ENCODE results near the gene RPS16. TPM values are rescaled to one million over a fixed set of nuclear protein-coding genes. Genes with fewer than 3 reads are reported as not detected.

Gene RPS16
- total and polyA plus RNA-seq, 2 of the 8 experiments (the other 6 are each of a cell fraction or from before 2014, with no cell fraction given) = 2,433 to 7,810 TPM

GRCh38 chr19:39430675-39431593, 4.8 kb downstream of the RPS16 start (continued):
- TF ChIP-seq RAD21 (IDR thresholded peaks at IDR 0.05 in 1 of 2, conservative IDR thresholded peaks at IDR 0.05 in 1 of 2; ENCODE audit: low read depth in 2 of 2, low read length in 2 of 2) = no peak
- no peak for TF ChIP-seq SP1 (IDR thresholded peaks at IDR 0.05; ENCODE audit: low read depth, low read length)
- no peak for TF ChIP-seq SIRT6 (IDR thresholded peaks at IDR 0.05; ENCODE audit: low read length)
- no peak for TF ChIP-seq KDM1A (IDR thresholded peaks at IDR 0.05; ENCODE audit: borderline replicate concordance, low read length)
- TF ChIP-seq SP4 (IDR thresholded peaks at IDR 0.05; ENCODE audit: low read length) = no peak
- TF ChIP-seq CBX8 (IDR thresholded peaks at IDR 0.05; ENCODE audit: borderline replicate concordance, low read depth, low read length) = no peak
- TF ChIP-seq, protein P1, sequence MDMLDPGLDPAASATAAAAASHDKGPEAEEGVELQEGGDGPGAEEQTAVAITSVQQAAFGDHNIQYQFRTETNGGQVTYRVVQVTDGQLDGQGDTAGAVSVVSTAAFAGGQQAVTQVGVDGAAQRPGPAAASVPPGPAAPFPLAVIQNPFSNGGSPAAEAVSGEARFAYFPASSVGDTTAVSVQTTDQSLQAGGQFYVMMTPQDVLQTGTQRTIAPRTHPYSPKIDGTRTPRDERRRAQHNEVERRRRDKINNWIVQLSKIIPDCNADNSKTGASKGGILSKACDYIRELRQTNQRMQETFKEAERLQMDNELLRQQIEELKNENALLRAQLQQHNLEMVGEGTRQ (IDR thresholded peaks at IDR 0.05; ENCODE audit: low read length) = peak; percentile 27; the same call in 1 of the 2 replicates
- no peak for TF ChIP-seq RFX5 (IDR thresholded peaks at IDR 0.05; ENCODE audit: borderline replicate concordance, low read depth, low read length)
- no peak for TF ChIP-seq SRF (IDR thresholded peaks at IDR 0.05; ENCODE audit: low read depth, low read length)
- TF ChIP-seq, protein P2, sequence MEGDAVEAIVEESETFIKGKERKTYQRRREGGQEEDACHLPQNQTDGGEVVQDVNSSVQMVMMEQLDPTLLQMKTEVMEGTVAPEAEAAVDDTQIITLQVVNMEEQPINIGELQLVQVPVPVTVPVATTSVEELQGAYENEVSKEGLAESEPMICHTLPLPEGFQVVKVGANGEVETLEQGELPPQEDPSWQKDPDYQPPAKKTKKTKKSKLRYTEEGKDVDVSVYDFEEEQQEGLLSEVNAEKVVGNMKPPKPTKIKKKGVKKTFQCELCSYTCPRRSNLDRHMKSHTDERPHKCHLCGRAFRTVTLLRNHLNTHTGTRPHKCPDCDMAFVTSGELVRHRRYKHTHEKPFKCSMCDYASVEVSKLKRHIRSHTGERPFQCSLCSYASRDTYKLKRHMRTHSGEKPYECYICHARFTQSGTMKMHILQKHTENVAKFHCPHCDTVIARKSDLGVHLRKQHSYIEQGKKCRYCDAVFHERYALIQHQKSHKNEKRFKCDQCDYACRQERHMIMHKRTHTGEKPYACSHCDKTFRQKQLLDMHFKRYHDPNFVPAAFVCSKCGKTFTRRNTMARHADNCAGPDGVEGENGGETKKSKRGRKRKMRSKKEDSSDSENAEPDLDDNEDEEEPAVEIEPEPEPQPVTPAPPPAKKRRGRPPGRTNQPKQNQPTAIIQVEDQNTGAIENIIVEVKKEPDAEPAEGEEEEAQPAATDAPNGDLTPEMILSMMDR (IDR thresholded peaks at IDR 0.05; ENCODE audit: control extremely low read depth in 1 of 3, insufficient read depth in 1 of 3, low read depth in 1 of 3, low read length in 3 of 3) = no peak
- no peak for TF ChIP-seq SP2 (IDR thresholded peaks at IDR 0.05; ENCODE audit: low read length)
- TF ChIP-seq POLR2AphosphoS5 (IDR thresholded peaks at IDR 0.05; ENCODE audit: low read depth, low read length) = peak; percentile 71; the same call in 1 of the 2 replicates
- no peak for TF ChIP-seq ZNF274 (IDR thresholded peaks at IDR 0.05; ENCODE audit: borderline replicate concordance, extremely low read depth, low read length)
- TF ChIP-seq SIX5 (IDR thresholded peaks at IDR 0.05; ENCODE audit: low read depth, low read length) = no peak
- no peak for TF ChIP-seq YY1 (IDR thresholded peaks at IDR 0.05; ENCODE audit: low read depth, low read length)
- peak; percentile 25; the same call in 1 of the 2 replicates for TF ChIP-seq CEBPB (IDR thresholded peaks at IDR 0.05; ENCODE audit: low read depth, low read length)
- TF ChIP-seq, protein P3, sequence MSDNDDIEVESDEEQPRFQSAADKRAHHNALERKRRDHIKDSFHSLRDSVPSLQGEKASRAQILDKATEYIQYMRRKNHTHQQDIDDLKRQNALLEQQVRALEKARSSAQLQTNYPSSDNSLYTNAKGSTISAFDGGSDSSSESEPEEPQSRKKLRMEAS (IDR thresholded peaks at IDR 0.05) = peak; percentile 80
- peak; percentile 39 to 77 for TF ChIP-seq POLR2A (IDR thresholded peaks at IDR 0.05; ENCODE audit: control extremely low read depth in 1 of 2, low read depth in 2 of 2, low read length in 2 of 2)
- no peak for TF ChIP-seq GTF2F1 (IDR thresholded peaks at IDR 0.05; ENCODE audit: borderline replicate concordance, low read depth, low read length)
- TF ChIP-seq TAF7 (optimal IDR thresholded peaks at IDR 0.05; ENCODE audit: borderline replicate concordance, low read depth, low read length) = peak; percentile 37
- no peak for TF ChIP-seq KDM4A (IDR thresholded peaks at IDR 0.05; ENCODE audit: low read depth, low read length, severe bottlenecking)

Measured in H1 (cell line).